Activated CD8-positive, alpha-beta memory T cell treated with anti-CD3 and anti-CD28 coated beads for 4 hours (primary cell): ENCODE results near the gene CTDP1.

Experiments used
- DNase-seq, 2 donors: peaks; one replicate each; pipeline ENCODE4 v3.0.0-alpha.2; 2020; ENCODE audit warnings: low read depth in 2 of 2

Gene CTDP1

DNA sequence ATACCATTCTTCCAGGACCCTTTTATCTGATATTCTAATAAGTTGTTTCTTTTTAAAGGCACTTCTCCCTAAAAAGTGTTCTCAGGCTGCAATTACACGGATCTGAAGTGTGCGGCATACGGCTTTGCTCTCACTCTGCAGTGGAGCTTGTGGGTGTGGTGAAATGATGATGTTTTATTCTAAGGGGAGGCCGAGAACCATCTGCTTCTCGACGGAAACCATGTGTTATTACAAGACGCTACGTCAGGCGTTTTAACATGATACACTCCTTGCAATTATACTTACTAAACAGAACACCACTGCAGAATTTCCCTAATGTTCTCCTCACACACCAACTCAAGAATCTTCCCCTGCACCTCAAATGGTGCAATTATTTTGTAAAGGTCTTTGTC is 34.9 kb upstream of the CTDP1 start:
- no peak for DNase-seq

DNA sequence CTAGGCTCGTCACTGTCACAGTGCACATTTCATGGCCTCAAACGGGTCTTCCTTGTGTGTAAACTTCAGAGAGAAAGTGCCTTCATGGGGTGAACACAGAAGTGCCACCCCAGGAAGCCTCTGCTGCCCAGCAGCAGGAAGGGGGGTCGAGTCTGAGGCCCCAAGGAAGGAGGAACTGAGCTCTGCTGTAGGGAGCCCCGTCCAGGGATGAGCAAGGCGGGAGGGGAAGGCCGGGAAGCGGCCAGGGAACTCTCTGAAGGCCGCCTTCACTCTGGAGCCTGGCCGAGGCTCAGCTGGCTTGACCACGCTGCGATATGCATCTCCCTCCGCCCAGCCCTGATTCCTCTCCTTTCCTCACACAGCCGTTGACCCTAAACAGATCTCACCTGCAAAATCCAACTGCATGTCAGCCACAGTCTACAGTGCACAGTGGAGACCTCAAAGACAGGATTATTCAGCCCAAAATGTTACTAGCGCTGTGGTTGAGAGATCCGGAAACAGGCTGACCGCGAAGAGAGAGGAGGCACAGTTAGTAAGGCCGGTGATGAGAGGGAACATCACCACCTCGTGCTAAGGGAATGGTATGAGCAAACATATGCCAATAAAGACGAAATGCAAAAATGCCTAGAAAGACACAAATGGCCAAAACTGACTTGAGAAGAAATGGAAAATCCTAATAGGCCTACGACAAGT is 34.2 kb upstream of the CTDP1 start:
- no peak for DNase-seq

DNA sequence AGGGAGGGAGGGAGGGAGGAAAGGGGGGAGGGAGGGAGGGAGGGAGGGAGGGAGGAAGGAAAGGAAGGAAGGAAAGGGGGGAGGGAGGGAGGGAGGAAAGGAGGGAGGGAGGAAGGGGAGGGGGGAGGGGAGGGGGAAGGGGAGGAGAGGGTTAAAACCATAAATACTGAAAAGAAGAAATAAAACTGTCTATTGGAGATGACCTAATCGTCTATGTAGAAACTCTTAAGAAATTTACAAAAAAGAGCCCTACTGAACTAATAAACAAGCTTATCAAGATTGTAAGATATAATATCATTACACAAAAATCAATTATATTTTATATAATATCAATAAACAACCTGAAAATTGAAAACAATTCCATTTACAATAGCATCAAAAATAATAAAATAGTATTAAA is 32.3 kb upstream of the CTDP1 start:
- no peak for DNase-seq

DNA sequence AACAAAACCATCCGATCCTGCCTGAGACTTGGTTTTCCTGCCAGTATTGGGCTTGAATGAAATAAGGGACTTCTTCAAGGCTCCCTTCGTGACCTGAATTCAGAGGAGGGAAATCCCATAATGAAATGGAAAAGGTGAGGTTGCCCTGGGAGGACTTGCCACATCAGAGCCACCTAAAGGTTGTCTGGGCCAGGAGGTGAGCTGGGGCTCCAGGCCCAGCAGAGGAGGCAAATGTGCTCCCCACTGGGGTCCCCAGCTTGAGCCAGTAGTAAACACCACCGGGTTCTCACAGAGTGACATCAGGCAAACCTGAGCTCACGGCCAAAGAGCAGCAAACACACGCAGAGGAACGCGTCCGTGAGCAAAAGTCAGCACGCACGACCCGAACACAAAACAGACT is 28.6 kb upstream of the CTDP1 start:
- DNase-seq: no peak

DNA sequence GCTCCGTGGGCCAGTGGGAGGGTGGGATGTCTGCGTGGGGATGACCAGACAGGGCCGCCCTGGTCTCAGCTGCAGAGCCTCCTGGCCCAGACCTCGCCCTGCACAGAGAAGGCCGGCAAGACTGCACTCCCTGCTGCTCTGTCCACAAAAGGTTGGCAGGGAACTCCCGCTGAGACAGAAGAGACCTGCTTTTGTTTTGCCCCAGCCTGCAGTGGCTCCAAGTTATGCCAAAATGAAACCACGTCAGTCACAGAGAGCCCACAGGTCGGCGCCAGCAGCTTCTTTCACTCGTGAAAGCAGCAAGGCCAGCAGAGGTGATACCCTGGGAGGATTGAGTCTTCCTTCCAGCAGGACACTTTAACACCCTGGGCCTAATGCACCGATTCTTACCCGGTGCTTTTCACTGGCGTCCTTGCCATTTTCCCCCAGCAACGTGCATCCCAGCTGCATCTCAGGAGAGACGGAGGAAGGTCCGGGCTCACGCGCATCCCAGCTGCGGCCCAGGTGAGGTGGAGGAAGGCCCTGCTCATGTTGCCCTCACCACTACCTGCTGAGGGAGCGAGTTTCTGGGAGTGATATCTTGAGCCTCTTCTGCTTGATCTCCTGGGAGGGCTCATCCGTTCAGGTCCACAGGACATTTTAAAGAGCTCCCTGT is 22.1 kb upstream of the CTDP1 start:
- DNase-seq: no peak

DNA sequence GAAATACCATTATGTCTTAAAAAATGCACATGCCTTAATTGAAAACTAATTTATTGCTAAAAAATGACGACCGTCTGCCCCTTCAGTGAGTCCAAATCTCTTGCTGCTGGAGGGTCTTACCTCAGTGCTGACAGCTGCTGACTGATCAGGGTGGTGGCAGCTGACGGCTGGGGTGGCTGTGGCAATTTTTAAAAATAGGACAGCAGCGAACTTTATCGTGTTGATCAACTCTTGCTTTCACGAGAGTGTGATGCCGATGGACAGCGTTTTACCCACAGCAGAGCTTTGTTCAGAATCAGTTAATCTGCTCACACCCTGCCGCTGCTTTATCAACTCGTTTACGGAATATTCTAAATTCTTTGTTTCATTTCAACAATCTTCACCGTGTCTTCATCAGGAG is 21.2 kb upstream of the CTDP1 start:
- no peak for DNase-seq

DNA sequence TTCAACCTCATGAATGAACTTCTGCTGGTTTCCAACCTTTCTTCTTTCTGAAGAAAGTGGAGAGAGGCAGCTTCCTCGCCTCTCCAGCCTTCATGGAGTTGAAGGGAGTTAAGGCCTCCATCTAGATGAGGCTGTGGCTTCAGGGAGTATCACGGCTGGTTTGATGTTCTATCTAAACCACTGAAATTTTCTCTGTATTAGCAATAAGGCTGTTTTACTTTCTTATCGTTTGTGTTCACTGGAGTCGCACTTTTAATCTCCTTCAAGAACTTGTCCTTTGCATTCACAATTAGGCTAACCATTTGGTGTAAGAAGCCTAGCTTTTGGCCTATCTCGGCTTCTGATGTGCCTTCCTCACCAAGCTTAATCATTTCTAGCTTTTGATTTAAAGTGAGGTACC is 19.9 kb upstream of the CTDP1 start:
- no peak for DNase-seq

DNA sequence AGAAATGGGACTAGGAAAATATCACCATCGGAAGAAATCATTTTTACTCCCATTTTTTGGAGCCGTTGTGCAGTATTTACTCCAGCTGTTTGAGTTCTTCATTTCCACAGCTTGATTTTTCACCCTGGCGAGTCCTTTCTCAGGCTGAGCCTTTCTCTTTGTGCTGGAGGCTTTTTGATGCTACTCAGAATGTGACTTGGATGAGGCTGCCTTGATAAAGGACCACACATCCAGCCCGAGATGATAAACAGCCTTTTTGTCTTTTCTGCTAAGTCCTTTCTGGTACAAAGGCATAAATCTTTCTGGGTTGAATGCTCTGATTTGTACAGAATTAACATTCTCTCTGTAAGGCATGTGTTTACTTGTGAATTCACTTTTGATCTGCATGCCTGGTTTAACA is 17.6 kb upstream of the CTDP1 start:
- DNase-seq: no peak

DNA sequence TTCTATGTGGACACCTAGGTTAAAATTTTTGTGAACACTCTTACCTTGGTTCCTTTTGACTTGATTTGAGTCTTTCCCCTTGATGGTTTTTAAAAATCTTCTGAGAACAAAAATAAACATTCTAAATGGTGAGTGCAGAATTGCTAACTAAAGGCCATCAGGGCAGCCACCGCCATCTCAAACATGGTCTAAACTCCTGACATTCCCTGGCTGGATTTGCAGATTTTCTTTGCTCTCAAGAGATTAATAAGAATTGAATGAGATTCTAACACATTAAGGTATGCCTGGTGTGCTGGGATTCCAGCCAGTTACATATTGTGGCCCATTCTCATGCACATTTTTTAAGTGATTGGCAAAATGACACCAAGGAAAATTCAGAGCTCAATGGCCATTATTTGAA is 17.2 kb upstream of the CTDP1 start:
- no peak for DNase-seq

DNA sequence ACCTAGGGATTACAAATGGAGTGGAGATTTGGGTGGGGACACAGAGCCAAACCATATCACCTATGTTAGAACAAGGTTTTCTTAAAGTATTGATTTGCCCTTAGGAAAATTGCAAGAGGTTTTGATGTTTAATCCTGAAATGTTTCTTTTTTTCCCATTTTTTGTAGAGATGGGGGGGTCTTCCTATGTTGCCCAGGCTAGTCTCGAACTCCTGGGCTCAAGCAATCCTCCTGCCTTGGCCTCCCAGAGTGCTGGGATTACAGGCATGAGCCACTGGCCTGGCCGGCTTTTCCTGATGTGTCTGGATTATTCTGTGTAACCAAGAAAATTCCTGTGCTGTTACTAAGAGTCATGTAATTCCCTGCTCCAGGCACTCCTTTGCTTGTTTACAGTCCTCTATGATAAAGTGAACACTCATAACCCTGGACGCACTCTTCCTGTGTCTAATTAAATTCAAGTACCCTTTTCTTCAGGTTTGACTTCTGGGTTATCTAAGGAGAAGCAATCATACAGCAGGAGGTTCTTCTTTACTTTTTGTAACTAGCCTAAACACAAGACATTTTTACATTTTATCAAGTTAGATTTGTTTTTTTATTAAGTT is 15.0 kb upstream of the CTDP1 start:
- no peak for DNase-seq

DNA sequence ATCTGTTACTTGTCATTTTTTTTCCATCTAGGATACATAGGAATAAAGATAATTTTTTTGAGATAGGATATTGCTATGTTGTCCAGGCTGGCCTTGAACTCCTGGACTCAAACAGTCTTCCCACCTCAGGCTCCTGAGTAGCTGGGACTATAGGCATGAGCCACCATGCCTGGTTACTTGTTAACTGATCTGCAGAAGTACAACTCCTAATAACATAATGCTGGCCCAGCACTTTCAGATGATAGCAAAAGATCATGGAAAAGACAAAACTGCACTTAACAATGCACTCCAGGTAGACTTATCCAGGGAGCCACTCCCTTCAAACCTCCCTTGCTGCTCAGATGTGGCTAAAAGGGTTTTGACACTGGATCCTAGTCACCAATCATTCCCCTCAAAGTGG is 11.4 kb upstream of the CTDP1 start:
- no peak for DNase-seq

DNA sequence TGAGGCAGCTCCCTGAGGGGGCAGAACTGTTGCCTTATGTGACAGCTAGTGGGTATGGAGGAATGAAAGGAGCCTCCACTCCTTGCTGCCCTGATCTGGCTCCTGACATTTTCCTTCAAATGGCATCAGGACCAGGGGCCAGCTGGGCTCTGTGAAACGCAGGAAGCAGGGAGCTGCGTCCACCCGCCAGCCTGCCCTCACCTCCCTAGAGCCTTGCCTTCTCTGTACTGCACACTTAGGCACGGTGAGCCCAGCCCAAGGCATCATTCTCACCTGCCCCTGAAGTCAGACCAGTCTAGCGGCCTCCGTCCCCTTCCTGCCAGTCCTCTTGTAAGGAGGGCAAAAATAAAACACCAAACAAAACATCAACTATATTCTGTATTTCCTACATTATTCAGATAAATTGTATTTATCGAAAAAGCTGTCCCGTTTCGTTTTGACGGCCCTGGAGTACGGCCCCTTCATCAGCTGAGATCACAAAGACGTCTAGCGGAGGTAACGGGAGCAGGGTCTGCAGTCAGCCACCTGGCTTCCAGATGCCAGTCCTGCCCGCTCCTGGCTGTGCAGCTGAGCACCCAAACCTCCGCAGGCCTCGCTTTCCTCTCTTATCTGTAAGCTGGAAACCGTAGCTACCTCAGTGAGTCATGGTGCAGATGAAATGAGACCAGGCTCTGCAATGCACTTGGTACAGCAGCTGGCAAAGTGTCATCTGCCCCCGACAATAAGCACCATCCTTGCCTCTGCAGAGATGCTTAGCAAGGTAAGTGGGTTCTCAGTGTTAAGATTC is 6.9 kb upstream of the CTDP1 start:
- no peak for DNase-seq

DNA sequence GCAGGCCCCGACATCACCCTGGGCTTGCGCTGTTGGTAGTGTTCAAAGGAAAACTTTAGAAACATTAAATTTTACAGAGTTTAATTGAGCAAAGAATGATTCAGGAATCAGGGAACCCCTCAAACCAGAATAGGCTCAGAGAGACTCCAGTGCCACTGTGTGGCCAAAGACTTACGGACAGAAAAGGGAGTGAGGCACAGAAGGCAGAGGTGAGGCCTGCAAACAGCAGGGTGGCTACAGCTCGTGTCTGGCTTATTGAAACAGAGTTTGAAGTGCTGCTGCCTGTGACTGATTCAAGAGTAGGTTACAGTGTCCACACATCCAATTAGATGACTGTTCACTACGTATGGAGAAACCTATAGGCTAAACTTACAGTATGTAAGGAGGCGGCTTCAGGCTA is 2.4 kb upstream of the CTDP1 start:
- DNase-seq: no peak

DNA sequence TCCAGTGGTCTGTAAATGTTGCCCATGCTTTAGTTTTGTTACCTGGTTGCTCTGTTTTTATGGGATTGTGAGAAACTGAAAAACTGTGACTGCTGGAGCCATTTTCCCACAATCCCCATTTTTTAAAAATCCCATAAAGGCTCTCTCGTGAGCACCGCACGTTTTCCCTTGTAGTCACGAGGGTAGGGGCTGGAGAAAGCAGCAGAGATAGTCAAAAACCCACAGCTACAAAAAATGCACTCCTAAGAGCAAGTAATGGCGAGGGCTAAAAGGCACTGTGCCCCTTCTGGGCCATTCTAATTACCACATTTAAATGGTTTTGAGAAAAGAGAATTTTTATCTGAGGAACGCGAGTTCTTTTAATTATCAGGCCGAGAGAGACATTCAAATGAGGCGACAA is 1.8 kb upstream of the CTDP1 start:
- no peak for DNase-seq

DNA sequence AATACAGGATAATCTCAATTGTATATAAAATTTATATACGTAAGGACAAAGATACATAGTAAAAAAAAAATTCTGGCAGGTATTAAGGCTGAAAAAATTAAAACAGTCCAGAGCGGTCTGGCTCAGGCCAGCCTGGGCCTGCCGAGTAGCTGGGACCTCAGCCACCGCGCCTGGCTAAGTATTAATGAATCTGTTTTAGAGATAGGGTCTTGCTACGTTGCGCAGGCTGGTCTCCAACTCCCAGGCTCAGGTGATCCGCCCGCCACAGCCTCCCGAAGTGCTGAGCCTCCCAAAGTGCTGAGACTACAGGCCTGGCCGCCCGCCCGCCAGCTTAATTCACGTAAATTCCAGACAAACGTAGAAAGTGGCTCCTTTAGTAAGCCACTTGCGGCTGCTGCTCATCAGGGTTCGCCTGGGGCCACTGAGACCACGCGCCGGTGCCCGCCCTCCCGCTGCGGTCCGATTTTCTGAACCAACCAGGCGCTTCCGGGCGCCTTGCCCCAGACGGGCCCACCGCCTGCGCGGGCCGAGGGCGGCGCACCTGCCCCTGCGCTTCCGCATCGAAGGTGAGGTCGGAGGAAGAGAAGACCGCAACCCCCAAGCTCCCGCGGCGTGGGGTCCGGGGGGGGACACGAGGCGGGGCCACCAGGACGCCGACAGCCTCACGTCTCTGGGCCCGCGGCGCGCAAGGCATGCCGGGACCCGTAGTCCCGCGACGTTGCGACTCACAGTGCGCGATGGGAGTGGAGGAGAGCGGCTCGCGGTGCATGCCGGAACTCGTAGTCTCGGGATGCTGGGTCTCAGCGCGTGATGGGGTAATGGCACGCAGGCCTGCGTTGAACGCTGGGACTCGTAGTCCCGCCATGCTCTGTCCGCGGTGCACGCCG is 695 bp upstream of the CTDP1 start:
- peak; percentile 97 to 99 for DNase-seq

DNA sequence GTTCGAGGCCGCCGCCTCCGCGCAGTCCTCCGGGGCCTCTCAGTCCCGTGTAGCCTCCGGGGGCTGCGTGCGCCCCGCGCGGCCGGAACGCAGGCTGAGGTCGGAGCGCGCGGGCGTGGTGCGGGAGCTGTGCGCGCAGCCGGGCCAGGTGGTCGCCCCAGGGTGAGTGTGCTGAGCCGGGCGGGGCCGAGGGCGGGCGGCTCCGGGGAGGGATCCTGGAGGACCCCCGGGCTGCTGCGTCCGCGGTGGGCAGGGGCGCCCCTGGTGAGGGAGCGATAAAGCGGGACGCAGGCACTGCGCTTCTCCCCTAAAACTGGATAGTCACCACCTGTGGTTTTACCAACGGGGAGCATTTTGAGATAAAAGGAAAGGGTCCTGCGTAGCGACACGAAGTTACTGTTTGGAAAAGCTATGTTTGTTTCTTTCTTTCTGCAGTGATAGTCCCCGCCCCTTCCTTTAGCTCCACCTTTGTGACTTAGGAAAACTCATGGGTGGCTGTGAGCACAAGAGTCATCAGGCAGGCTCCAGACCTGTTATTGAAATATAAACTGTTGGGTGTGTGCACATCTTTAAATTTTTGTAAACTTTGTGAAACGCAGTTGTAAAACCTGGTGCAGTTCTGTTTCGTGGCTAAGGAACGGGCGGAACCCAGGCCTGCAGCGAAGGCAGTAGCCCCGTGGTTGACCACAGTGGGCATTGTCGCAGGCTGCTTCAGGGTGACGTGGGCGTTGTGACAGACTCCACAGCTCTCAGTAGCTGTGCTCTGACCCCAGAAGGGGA is 687 bp downstream of the CTDP1 start:
- DNase-seq: no peak

DNA sequence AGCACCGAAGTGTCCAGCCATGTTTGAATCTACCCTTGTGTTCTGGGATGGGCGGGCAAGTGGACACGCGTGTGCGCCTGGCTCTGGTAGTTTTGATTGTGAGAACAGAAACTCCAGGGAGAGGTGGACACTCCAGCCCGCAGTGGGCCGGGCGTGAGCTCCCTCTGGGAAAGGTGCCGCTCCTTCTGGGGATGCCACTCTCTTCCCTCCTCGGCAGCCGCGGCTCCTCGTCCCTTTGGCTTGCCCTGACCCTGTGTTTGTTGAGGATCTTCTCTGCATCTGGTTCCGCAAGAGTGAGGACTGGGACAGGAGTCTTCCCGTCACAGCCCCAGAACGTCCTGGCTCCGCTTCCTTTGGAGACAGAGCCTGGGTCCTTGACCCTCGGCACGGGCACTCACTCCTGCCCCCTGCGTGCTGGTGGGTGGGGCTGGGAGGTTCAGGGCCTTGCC is 1.3 kb downstream of the CTDP1 start:
- no peak for DNase-seq

DNA sequence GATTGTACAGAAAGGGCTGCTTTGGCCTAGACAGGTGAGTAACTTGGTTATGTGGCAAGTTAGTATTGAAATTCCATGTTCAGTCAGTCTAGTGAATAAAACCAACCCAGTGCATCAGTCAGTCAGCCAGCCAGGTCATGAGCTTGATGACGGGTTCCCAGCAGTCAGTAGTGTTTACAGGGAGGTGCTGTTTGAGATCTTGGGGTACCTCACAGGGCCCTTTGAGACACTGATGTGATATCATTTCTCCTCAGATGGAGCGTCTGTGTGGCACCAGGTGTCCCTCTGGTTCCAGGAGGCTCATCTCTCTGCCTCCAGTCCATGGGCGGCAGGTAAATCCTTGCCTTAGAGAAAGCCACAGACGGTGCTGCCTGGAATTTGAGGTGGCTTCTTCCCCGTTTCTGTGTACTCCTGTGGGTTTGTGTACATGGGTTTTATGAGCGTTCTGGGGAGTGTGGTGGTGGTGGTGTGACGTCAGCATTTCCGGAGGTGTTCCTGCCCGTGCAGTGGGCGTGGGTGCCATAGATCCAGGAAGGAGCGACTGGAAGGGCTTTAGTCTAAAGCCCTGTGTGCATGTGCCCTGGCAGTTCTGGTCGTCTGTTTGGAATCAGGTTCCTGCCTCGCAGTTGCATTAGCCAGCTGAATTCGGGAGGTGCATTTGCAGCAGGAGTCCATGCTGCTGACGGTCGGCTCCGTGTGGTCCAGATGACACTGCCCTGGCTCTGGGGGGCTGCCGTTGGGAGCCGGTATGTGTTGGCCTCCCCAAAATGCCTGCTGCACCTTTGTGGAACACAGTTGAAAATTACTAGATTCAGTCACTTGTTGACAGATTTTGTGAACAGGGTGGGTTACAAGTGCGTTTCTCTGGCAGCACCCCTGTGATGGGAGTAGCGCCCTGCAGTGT is 2.1 kb downstream of the CTDP1 start:
- peak in 1 of 2 donors; percentile 41 for DNase-seq

DNA sequence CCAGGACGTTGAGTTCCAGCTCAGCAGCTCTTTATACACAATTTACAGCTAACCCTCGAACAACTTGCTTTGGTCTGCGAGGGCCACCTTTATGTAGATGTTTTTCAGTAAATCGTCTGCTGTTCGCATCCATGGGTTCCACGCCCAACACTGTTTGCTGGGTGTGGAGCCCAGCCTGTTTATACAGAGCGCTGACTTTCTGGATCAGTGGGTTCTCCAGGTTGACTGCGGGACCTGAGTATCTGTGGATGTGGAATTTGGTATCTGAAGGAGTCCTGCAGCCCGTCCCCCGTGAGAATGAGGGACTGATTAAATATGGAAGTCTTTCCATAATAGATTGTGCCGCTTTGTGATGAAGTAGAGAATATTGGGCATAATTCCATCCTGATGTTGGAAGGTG is 2.9 kb downstream of the CTDP1 start:
- no peak for DNase-seq
